Upper lobe of right lung (tissue), 1 donor: Measurements from ENCODE around the gene TEX13B. TPM values are rescaled to one million over a fixed set of nuclear protein-coding genes. Genes with fewer than 3 reads are reported as not detected.

Source experiments
- ATAC-seq: fragments of 200-7000 bp; cut with Tn5 transposase; one replicate; pipeline ENCODE4 v1.9.1; 2020; ENCODE audit warnings: mild to moderate bottlenecking, moderate library complexity
- DNase-seq: peaks from one replicate; pipeline ENCODE4 v3.0.0-alpha.2; 2020
- H3K27ac ChIP-seq: fragments of 200-600 bp; one replicate; pipeline ENCODE4 v1.8.0; 2022
- H3K27me3 ChIP-seq: fragments of 200-600 bp; one replicate; pipeline ENCODE4 v1.8.0; 2022; ENCODE audit warnings: mild to moderate bottlenecking
- H3K36me3 ChIP-seq: fragments of 200-600 bp; one replicate; pipeline ENCODE4 v1.8.0; 2022
- H3K4me1 ChIP-seq: fragments of 200-600 bp; one replicate; pipeline ENCODE4 v1.8.0; 2022
- H3K4me3 ChIP-seq: fragments of 200-600 bp; one replicate; pipeline ENCODE4 v1.8.0; 2022; ENCODE audit warnings: mild to moderate bottlenecking
- H3K9me3 ChIP-seq: fragments of 200-600 bp; one replicate; pipeline ENCODE4 v1.8.0; 2022
- intact Hi-C: fragments of 100-400 bp; cut with DNase I; formaldehyde crosslinking; loops from one replicate; pipeline ENCODE4 v1.11.0; 2022
- long read RNA-seq: library from polyadenylated mRNA; unstranded; transcript quantifications from one replicate; pipeline ENCODE4 v2.0.0, GENCODE V29; 2021
- total RNA-seq: library from RNA; stranded (reverse); fragmentation: NEBNext Ultra II Directional; extraction: Animal tissue kit (Norgen Biotek cat#: 25700); gene quantifications from one replicate; pipeline ENCODE4 v1.2.1, GENCODE V29; 2021
- TF ChIP-seq, protein P1 (sequence below): fragments of 200-600 bp; IDR thresholded peaks from one replicate; pipeline ENCODE4 v1.8.0; 2022; ENCODE audit warnings: antibody characterized with exemption
- donor health status: DM: no; HTN: yes; CAD: no; lungs with severe emphysema.

TEX13B gene, protein sequence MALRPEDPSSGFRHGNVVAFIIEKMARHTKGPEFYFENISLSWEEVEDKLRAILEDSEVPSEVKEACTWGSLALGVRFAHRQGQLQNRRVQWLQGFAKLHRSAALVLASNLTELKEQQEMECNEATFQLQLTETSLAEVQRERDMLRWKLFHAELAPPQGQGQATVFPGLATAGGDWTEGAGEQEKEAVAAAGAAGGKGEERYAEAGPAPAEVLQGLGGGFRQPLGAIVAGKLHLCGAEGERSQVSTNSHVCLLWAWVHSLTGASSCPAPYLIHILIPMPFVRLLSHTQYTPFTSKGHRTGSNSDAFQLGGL
- not detected for total RNA-seq
- long read RNA-seq = 0 reads

GRCh38 chrX:107982356-107982755 lies at the start of gene TEX13B:
Gene TEX13B (minus strand): TSS chrX:107982370. CDS start chrX:107982127, 243 bp downstream.
- Histone ChIP-seq H3K4me3 (no peak within 1 kb of the TSS), H3K4me1 (no peaks in the 10 kb centered on the region), H3K27me3 (no peaks in the 10 kb centered on the region), H3K36me3 (no peaks in the 10 kb centered on the region), H3K9me3 (no peaks in the 10 kb centered on the region), H3K27ac (no peak within 1 kb of the TSS)
- DNase-seq = no peak
- intact Hi-C loops = no loop called here
- TF ChIP-seq, protein P1, sequence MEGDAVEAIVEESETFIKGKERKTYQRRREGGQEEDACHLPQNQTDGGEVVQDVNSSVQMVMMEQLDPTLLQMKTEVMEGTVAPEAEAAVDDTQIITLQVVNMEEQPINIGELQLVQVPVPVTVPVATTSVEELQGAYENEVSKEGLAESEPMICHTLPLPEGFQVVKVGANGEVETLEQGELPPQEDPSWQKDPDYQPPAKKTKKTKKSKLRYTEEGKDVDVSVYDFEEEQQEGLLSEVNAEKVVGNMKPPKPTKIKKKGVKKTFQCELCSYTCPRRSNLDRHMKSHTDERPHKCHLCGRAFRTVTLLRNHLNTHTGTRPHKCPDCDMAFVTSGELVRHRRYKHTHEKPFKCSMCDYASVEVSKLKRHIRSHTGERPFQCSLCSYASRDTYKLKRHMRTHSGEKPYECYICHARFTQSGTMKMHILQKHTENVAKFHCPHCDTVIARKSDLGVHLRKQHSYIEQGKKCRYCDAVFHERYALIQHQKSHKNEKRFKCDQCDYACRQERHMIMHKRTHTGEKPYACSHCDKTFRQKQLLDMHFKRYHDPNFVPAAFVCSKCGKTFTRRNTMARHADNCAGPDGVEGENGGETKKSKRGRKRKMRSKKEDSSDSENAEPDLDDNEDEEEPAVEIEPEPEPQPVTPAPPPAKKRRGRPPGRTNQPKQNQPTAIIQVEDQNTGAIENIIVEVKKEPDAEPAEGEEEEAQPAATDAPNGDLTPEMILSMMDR = no peak
- no peak for ATAC-seq

GRCh38 chrX:108029928-108030711 lies 48.0 kb upstream of the TEX13B start:
- intact Hi-C loops = no loop called here
- Histone ChIP-seq H3K4me3 (no peak overlapping the region), H3K9me3 (no peaks in the 10 kb centered on the region), H3K36me3 (no peaks in the 10 kb centered on the region), H3K27ac (no peak overlapping the region), H3K4me1 (no peaks in the 10 kb centered on the region), H3K27me3 (no peaks in the 10 kb centered on the region)
- ATAC-seq = no peak
- TF ChIP-seq, protein P1 = no peak
- no peak for DNase-seq

GRCh38 chrX:108028854-108029253 lies 46.7 kb upstream of the TEX13B start:
- TF ChIP-seq, protein P1 = no peak
- Histone ChIP-seq H3K27me3 (no peaks in the 10 kb centered on the region), H3K4me1 (no peaks in the 10 kb centered on the region)

DNA sequence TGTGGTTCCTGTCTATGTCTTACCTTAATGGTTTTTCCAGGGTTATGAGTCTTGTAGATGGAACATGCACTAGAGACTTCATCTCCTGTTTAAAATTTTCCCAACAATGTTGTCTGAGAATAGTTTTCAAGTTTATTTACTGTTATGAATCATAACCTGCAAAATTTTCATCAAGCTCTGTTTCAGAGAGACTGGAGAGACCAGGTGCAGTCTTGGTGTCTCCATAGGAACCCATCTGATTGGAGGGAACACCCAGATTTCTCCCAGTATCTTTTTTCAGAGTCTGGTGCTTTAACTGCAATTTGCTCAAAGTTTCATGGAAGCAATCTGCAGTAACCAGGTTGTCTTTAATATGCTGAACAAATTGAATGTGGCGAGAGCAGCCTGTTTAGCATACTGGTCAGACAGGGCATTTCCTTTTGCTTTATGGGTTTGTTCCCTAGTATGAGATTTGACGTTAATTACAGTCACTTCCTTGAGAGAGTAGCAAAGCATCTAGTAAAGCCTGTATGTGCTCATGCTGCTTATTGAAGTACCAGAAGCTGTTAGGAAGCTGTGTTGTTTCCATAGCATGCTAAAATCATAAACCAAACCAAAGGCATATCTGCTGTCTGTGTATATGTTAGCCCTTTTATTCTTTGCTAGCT lies 43.9 kb upstream of the TEX13B start:
- Histone ChIP-seq H3K27me3 (no peaks in the 10 kb centered on the region), H3K36me3 (no peaks in the 10 kb centered on the region), H3K4me1 (no peaks in the 10 kb centered on the region), H3K9me3 (no peaks in the 10 kb centered on the region), H3K4me3 (no peak overlapping the region), H3K27ac (no peak overlapping the region)
- DNase-seq = no peak
- intact Hi-C loops = no loop called here
- TF ChIP-seq, protein P1 = no peak
- no peak for ATAC-seq

More at GRCh38 chrX:108028854-108029253, 46.7 kb upstream of the TEX13B start:
- H3K36me3 ChIP-seq = no peaks in the 10 kb centered on the region
- intact Hi-C loops = no loop called here
- H3K4me3 ChIP-seq = no peak overlapping the region
- H3K9me3 ChIP-seq = no peaks in the 10 kb centered on the region
- ATAC-seq (no peak), DNase-seq (no peak)
- H3K27ac ChIP-seq = no peak overlapping the region

DNA sequence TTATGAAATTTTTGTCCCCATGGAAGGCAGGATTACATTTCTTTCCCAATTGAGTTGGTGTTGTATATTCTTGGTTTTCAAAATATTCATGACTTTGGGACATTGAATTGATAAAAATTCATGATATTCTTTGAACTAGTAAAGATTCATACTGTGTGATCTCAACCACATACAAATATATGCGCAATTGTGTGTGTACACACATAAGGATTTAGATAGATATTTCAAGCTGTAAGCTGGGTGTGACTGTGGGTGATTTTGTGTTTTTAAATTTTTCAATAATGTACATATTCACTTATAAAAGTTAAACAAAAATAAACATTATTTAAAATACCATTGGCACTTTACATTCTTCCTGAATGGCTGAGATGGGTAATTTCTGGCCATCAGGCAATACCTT lies 43.2 kb upstream of the TEX13B start:
- H3K27ac ChIP-seq = no peak overlapping the region
- TF ChIP-seq, protein P1 = no peak

More for the DNA sequence above, 43.2 kb upstream of the TEX13B start:
- no peaks in the 10 kb centered on the region for H3K9me3 ChIP-seq
- no peaks in the 10 kb centered on the region for H3K36me3 ChIP-seq
- no peaks in the 10 kb centered on the region for H3K27me3 ChIP-seq
- DNase-seq (no peak), ATAC-seq (no peak)
- no peak overlapping the region for H3K4me3 ChIP-seq
- no peaks in the 10 kb centered on the region for H3K4me1 ChIP-seq
- intact Hi-C loops = no loop called here
